ENCODE results near the gene TTC28.
"Not testable (repeated sequence)": the region's sequence is repeated elsewhere in the genome, so short reads cannot be mapped to it uniquely, and the experiment has no call there.

The TTC28 gene

DNA sequence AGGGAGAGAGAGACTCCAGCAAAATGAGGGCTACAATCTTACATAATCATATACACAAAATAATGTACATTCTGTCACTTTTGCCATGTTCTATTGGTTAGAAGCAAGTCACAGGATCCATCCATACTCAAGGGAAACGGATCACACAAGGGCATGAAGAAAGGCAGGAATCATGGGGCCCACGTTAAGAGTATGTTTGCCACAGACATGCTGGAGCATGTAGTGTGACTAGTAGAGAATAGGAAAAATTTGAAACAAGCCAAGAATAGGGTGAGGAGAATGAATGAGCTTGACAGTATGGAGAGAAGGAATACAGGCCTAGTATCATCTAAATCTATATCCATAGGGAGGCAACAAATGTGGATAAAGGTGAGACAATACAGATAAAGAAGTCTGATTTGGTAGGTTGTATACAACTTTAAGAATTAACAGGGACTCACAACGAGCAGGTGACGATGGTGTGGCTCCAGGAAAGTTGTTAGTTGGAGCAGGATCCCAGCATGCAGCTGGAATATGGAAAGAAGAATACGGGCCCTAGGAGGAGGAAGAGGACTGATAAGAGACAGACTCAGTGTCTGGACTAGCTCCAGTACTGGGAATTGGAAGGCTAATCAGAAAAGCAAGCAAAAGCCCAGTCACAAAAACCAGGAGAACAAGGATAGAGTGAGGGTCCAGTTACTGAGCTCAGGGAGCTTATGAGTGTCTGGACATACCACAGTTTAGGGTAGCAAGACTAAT lies 458.8 kb downstream of the TTC28 start:
- DNase-seq = no peak

DNA sequence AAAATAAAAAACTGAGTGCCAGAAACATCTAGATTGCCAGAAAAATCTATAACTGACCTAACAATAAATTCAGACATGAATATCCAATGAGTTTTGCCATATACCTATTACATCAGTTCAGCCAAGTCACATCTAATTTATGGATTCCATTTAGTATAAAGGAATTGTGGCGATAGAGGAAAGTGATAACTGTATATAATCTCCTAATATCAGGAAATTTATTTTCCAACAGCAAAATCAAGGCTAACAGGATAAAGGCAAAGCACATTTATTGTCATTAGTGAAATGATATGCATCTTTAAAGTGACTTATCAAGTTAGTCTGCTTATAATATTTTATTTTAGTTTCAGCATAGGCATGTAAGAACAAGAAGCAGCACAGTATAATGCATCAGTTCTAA lies 462.4 kb downstream of the TTC28 start:
- no peak for DNase-seq

DNA sequence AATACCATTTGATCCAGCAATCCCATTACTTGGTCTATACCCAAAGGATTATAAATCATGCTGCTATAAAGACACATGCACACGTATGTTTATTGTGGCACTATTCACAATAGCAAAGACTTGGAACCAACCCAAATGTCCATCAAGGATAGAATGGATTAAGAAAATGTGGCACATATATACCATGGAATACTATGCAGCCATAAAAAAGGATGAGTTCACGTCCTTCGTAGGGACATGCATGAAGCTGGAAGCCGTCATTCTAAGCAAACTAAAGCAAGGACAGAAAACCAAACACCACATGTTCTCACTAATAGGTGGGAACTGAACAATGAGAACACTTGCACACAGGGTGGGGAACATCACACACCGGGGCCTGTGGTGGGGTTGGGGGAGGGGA lies 464.9 kb downstream of the TTC28 start:
- DNase-seq = not testable (repeated sequence)

DNA sequence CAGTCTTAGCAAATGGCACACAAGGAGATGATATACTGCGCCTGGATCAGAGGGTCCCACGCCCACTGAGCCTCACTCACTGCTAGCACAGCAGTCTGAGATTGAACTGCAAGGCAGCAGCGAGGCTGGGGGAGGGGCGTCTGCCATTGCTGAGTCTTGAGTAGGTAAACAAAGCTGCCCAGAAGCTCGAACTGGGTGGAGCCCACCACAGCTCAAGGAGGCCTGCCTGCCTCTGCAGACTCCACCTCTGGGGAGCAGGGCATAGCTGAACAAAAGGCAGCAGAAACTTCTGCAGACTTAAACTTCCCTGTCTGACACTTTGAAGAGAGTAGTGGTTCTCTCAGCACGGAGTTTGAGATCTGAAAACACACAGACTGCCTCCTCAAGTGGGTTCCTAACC lies 470.2 kb downstream of the TTC28 start:
- DNase-seq = not testable (repeated sequence)

DNA sequence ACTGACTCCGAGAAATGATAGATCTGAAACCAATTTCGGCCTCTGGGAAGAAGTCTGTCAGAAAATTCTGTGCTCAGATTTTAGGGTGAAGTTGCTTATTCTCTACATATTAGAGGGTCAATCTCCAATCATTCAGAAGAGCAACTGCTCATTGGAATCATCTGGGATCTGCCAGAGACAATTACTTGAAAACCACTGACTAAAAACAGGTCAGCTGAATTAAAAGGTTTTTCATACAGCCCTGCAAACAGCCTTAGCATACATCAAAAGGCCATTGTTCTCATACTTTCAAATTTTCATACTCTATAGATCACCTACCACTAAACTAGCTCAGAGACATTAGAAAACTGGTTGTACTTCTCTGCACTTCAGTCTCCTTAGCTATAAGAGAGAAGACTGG lies 470.9 kb downstream of the TTC28 start:
- DNase-seq = no peak

DNA sequence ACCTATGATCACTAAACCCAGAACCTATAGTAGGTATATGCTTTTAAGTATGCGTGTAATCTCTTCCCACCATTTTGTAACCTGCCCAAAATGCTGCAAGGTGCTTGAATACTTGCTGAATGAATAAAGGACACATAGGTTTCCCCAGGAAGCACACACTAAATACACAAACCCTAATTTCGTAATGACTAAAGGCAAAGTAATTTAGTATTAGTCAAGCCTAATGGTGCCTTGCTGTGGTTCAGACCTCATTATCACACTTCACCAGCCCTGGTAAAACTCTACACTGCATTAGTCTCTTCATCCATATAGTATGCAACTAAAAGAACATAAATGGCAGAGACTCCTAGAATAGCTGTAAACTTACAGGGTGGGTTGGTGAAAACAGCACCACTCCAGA lies 471.6 kb downstream of the TTC28 start:
- no peak for DNase-seq

DNA sequence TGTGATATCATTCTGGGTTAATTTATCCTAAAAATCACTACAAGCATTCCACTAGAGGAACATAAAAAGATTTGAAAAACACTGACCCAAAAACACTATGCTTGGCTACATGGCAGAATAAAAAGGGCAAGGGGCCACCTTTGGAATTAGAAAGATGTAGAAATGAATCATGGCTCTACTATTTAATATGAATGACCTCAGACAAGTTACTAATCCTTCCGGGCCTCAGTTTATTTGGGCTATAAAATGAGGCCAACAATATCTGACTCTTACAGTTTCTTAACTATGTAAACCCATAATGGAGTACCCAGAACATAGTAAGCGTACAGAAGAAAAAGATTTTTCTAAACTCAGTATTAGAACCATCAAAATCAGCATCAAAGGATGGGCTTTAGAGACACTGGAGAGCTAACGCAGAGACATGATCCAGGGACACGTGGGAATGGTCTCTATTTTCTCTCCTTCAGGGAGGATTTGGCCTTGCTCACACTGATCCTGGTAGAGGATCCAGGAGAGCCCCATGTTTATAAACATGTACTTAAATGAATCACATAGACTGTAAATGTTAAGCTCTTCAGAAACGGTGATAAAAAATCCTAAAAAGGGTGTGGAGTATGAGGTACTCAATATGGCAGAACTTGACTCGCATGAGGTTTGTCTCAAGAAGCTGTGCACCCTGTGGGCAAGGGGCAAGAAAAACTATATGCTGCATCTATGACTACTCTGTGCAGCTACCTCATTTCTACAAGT lies 472.2 kb downstream of the TTC28 start:
- no peak for DNase-seq

DNA sequence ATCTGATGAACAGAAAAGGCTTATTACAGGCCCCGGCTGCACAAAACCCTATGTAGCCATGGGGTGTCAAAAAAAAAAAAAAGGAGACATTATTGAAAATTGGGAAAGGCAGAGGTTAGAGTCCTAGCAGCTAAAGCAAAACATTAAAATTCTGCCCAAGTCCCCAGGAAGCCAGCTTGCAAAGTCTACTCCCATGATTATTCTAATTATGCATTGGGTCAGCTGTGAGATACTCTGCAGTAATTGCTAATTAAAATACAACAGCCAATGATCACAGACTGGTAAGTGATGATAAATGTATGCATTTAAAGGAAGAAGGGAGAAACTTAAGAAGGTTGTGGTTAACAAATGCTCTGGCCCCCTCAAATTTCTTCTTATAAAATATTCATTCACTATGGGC lies 473.7 kb downstream of the TTC28 start:
- DNase-seq = no peak

DNA sequence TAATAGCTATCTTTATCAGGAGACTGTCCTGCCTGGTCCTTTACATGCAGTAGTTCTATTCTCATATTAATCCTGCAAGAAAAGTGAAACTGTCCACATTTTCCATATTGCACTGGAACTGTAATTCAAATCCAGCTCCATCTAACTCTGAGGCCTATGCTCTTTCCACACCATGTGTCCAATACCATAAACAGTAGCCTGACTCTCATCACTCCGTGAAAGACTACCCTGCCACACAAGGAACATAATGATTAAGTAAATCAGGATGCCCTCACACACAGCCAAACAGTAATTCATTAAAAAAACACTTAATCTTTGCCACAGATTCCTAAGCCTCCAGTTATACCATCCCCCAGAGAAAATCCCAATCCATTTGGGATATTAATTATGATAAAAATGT lies 475.3 kb downstream of the TTC28 start:
- DNase-seq = no peak

DNA sequence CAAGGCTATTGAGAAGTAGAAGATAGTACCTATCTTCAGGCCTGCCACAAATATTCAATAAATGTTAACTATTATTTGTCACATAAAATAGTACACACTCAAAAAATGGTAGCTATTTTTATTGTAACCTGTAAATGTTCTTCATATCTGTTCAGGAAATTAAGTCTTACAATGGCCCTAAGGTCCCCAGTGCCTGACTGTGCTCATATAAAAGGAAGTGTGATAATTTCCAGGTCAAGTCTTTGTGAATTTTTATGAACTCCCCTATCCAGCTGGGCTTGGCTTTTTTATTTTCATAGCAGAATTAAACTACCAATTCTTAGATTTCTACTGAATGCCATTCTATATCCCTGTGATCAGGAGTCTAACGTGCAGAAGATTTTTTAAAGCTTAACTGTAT lies 476.4 kb downstream of the TTC28 start:
- DNase-seq = no peak

DNA sequence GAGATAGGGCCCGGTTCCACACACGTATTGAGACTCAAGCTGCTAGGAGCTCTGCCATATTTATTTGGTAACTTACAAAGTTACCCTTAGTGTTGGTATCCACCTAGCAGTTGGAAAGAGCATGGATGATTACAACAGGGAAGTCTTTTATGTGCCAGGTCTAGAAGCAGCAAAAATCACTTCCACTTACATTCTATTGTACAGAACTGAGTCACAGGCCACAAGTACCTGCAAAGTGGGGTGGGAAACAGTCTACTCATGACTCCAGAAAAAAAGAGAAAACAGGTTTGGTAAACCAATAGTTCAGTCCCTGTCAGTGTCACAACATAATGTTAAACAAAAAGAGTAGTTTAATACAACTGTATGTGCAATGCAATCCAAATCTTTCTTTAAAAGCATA lies 480.9 kb downstream of the TTC28 start:
- no peak for DNase-seq

DNA sequence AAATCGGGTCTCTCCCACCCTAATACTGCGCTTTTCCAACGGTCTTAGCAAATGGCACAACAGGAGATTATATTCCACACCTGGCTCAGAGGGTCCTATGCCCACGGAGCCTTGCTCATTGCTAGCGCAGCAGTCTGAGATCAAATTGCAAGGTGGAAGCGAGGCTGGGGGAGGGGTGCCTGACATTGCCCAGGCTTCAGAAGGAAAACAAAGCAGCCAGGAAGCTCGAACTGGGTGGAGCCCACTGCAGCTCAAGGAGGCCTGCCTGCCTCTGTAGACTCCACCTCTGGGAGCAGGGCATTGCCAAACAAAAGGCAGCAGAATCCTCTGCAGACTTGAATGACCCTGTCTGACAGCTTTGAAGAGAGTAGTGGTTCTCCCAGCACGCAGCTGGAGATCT lies 488.1 kb downstream of the TTC28 start:
- not testable (repeated sequence) for DNase-seq

DNA sequence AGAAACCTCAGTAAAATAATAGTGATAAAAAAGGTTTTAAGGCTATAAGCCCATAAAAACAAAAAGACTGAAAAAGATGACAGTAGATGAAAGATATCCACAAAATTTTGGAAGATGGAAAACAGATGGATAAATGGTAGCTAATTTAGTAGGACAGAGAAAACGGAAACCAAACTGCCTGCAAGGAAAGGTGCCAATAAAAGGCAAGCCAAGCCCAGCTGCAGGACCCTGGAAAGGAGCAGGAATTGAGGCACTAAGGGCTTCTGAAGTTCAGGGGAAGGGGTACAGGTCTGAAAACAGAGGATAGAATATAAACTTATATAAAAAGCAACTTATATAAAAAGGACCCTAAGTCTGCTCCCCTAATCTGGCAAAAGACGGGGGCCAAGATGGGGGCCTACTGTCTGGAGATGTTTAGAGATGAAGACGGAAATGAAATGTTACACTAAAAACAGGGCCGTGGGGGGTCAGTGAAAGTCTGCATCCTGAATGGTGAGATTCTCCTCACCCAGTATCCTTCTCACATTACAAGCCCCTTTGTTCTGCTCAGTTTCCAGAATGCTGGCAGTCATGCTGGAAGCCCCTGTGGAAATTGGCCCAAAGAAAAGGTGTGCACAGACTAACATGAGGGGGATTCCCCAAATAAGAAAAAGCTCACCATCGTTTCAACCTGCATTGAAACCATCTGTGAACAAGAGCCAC lies 491.3 kb downstream of the TTC28 start:
- DNase-seq = no peak

DNA sequence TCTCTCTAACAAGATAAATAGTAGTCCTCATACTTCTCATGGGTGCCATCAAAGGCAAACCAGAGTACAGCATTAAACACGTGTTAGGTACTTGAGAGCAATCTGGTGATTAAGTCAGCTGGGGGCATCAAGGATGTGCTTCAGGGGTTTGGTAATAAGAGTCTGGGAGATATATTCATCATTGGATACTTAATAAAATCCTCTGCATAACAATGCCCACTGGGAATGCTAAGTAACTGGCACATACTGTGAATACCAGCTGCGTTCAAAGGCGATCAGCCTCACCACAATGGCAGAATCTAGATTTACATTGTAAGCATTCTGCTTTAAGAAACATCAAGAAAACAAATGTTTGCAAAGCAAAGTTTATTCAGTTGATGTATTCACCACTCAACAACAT lies 492.0 kb downstream of the TTC28 start:
- no peak for DNase-seq

DNA sequence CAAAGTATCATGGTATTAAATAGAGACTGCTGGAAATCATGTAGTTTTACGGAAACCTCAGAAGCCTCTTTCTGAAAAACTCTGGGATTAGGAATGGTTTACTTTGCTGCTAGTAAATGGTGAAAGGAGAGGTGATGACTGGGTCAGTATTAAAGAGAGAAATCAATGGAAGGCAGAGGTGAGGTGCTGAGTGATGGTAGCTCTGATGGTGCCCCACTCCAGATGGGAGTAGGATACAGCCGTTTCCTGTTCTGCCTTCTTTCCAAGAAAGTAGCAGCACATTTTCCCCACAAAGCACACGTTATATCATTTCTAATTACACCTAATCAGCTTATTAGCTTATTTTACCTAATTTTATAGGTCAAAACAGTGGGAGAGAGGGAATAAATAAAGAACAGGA lies 493.0 kb downstream of the TTC28 start:
- DNase-seq = no peak

DNA sequence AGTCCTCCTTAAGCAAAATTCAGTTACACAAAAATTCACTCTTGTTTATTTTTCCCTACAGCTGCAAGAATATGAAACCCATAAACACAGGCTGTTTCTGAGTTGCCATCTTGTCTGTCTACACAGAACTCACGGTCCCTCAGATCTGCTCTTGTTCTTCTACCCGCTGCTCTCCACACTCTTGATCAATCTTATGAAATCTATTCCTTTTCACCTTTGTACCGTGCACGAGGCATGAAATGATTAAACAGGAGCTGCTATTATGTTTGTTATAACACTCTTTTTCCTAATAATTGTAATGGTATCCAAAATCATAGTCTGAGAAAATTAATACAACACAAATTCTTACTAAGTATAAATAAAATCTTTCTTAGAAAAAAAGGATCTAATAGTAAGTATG lies 494.5 kb downstream of the TTC28 start:
- DNase-seq = no peak

DNA sequence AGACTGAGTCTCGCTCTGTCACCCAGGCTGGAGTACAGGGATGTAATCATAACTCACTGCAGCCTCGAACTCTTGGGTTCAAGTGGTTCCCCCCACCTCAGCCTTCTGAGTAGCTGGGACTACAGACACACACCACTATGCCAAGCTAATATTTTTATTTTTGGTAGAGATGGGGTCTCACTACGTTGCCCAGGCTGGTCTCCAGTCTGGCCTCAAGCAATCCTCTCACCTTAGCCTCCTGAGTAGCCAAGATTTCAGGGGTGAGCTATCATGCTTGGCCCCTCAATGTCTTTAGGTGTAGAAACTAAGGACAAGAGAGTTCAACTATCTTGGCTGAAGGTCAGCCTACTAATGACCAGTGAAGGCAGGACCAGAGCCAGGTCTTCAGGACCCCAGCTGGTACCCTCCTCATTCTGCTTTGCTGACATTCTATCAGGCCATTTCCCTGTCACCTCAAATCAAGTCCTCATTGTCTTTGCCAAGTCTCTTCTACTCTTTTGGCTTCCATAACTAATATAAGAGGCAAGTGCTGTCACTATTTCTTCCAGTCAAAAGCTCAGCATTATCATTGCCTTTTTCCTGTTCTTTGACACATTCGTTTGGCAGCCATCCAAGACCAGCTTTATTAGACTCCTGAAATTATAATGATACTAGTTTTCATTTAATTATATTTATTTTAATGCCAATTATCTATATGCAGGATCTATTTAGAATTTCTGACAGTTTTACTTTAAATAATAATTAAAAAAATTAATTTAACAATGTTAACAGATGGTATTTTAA lies 496.4 kb downstream of the TTC28 start:
- DNase-seq = no peak

DNA sequence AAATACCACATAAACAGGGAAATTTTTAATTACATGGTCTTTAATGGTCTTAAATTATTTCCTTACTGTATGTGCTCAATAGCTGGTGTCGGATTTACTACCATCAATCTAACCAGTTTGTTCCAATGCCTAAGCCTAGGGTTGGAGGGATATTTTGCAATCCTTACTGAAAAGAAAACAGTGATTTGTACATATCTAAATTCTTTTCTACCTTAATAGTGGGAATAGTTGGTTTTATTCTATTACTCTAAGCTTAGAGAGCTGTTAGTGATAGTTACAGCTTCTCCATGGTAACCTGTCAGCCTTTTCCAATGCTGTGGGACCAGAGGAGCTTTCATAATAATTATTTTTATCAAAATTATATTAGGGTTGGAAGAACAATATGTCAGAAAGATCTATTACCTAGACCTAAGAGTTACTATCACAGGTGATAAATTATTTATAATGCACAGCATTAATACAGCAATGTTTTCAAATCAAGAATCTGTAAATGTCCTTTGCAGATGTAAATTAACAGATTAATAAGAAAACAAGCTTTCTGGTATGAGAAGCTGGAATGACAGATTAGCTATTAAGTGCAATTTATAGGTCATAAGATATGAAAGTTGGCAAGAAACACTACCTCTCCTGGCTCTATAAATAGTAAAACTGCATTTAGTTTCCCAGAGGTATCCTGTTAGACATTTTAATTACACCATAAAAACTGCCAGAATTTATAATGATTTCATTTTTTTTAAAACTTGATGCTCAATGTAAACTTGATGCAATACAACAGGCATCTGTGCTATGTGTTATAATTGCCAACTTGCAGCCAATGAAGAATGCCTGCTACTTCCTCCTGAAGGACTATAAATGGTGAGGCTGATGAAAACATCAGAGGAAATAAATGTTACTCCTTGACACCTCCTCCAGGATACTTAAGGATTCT lies 498.6 kb downstream of the TTC28 start:
- DNase-seq = no peak

DNA sequence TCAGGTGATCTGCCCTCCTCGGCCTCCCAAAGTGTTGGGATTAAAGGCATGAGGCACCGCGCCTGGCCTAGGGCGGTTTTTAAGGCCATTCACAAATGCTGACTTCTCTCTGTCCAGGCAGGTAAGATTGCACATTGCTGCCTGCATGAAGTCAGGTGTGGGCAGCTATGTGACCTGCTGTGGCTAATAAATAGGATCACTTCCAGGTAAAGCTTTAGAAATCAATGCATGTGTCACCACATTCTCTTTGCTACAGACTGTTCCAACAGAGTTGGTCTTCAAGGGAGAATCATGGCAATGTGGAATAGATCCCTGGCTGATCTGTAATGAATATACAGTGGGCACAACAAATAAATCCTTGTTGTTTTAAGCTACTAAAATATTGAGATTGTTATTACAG lies 500.2 kb downstream of the TTC28 start:
- no peak for DNase-seq

DNA sequence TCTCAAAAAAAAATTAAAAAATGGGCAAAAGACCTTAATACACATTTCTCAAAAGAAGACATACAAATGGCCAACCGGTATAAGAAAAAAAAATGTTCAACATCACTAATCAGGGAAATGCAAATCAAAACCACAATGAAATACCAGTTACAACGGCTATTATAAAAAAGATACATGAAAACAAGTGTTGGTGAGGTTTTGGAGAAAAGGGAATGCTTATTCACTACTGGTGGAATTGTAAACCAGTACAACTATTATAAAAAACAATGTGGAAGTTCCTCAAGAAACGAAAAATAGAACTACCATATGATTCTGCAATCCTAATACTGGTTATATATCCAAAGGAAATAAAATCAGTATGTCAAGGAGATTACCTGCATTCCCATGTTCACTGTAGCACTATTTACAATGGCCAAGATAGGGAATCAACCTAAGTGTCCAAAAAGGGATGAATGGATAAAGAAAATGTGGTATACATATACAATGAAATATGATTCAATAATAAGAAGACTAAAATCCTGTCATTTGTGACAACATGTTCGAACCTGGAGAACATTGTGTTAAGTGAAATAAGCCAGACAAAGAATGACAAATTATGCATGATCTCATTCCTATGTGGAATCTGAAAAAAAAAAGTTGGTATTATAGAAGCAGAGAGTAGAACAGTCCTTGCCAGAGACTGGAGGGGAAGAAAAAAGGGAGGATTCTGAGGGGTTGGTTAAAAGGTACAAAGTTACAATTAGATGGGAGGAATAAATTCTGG lies 503.7 kb downstream of the TTC28 start:
- DNase-seq = no peak

DNA sequence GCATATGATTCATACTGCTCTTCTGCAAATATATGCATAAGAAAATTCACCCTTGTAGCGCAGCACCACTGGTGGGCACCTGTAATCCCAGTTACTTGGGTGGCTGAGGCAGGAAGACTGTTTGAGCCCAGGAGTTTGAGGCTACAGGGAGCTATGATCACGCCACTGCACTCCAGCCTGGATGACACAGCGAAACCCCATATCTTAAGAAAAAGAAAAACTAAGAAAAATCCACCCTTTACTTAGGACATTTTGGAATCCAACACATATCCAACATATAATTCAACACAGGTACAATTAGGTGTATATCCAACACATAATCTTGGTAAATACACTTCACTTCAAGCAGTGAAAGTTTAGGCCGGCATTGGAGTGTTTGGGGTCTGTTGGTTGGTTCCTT lies 505.1 kb downstream of the TTC28 start:
- no peak for DNase-seq

Measured in SIG-M5 (cell line).